ENCODE measurements around the gene UGT1A9. TPM values are rescaled to one million over a fixed set of nuclear protein-coding genes. Genes with fewer than 3 reads are reported as not detected.

The UGT1A9 gene
- total and polyA plus RNA-seq, 7 donors: 0.36 TPM; not detected in 6

DNA sequence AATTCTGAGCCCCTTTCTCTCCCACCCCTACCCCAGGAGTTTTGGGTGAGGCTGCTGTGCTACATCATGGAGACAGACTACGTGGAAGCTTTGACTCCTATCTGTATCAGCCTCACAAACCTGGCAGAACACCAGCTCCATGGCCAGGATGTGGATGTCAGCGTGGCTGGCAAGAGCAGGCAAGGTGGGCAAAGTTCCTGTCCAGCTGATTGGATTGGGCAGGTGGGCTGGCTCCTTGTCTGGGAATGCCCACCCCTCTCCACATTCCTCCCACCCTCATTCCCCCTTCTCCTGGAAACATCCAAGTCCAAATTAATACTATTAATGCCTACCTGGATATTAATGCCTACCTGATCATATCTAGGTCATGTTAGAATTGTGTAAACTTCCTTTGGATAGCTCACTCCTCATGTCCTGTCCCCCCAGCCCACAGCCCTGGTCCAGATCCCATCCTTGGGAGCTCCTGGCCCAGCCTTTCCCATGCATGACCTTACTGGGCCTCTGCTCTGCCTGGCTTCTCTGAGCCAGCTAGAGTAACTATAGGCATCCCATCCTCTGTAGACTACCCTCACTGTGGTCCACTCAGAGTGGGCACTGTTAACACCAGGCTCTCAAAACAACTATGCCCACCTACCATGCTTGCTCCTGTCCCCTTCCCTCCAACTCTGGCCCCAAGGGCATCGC is 130.6 kb downstream of the UGT1A9 start:
- Histone ChIP-seq H3K9me3 (no peaks in the 10 kb centered on the region), H3K4me3 (no peak overlapping the region), H3K27ac (no peak overlapping the region), H3K27me3 (no peaks in the 10 kb centered on the region), H3K4me1 (no peaks in the 10 kb centered on the region), H3K36me3 (no peaks in the 10 kb centered on the region)
- intact Hi-C loops (cut with DNase I): no loop called here
- DNase-seq: no peak
- WGBS, 2 donors: 78 to 82% methylated on average over 3 of the region's 3 CpGs
- TF ChIP-seq EP300 (IDR thresholded peaks at IDR 0.05) (no peak), POLR2A (IDR thresholded peaks at IDR 0.05) (no peak), POLR2AphosphoS5 (IDR thresholded peaks at IDR 0.05) (no peak)
- TF ChIP-seq, protein P1, sequence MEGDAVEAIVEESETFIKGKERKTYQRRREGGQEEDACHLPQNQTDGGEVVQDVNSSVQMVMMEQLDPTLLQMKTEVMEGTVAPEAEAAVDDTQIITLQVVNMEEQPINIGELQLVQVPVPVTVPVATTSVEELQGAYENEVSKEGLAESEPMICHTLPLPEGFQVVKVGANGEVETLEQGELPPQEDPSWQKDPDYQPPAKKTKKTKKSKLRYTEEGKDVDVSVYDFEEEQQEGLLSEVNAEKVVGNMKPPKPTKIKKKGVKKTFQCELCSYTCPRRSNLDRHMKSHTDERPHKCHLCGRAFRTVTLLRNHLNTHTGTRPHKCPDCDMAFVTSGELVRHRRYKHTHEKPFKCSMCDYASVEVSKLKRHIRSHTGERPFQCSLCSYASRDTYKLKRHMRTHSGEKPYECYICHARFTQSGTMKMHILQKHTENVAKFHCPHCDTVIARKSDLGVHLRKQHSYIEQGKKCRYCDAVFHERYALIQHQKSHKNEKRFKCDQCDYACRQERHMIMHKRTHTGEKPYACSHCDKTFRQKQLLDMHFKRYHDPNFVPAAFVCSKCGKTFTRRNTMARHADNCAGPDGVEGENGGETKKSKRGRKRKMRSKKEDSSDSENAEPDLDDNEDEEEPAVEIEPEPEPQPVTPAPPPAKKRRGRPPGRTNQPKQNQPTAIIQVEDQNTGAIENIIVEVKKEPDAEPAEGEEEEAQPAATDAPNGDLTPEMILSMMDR (IDR thresholded peaks at IDR 0.05): no peak

GRCh38 chr2:233803292-233803911 is 131.7 kb downstream of the UGT1A9 start:
- DNase-seq: no peak
- Histone ChIP-seq H3K27me3 (no peaks in the 10 kb centered on the region), H3K4me1 (no peaks in the 10 kb centered on the region), H3K4me3 (no peak overlapping the region), H3K9me3 (no peaks in the 10 kb centered on the region), H3K36me3 (no peaks in the 10 kb centered on the region), H3K27ac (no peak overlapping the region)
- intact Hi-C loops (cut with DNase I): no loop called here
- TF ChIP-seq EP300 (IDR thresholded peaks at IDR 0.05) (no peak), POLR2A (IDR thresholded peaks at IDR 0.05) (no peak), POLR2AphosphoS5 (IDR thresholded peaks at IDR 0.05) (no peak)
- TF ChIP-seq, protein P1 (IDR thresholded peaks at IDR 0.05): no peak
- 71 to 76% methylated on average over 2 of the region's 2 CpGs for WGBS, 2 donors

- DNase-seq: peak; percentile 43
- H3K9me3 ChIP-seq: no peaks in the 10 kb centered on the region
Observed at GRCh38 chr2:233803994-233804393, 132.3 kb downstream of the UGT1A9 start.

GRCh38 chr2:233807215-233807865 is 135.6 kb downstream of the UGT1A9 start:
- TF ChIP-seq POLR2A (IDR thresholded peaks at IDR 0.05) (no peak), POLR2AphosphoS5 (IDR thresholded peaks at IDR 0.05) (no peak), EP300 (IDR thresholded peaks at IDR 0.05) (no peak)
- TF ChIP-seq, protein P1 (IDR thresholded peaks at IDR 0.05): no peak
- WGBS, 2 donors: 74 to 80% methylated on average over 12 of the region's 12 CpGs
- H3K27ac ChIP-seq: no peak overlapping the region
- no peak overlapping the region for H3K4me3 ChIP-seq
- no peaks in the 10 kb centered on the region for H3K4me1 ChIP-seq
- H3K27me3 ChIP-seq: peaks cover 0 to 5% (median 0%) of the 10 kb centered on the region in 3 donors
- H3K36me3 ChIP-seq: no peaks in the 10 kb centered on the region
- no peaks in the 10 kb centered on the region for H3K9me3 ChIP-seq
- intact Hi-C loops (cut with DNase I): no loop called here
- DNase-seq: peak; percentile 46

More at GRCh38 chr2:233803994-233804393, 132.3 kb downstream of the UGT1A9 start:
- TF ChIP-seq, protein P1 (IDR thresholded peaks at IDR 0.05): no peak
- TF ChIP-seq EP300 (IDR thresholded peaks at IDR 0.05): no peak
- TF ChIP-seq POLR2A (IDR thresholded peaks at IDR 0.05): no peak
- no peak for TF ChIP-seq POLR2AphosphoS5 (IDR thresholded peaks at IDR 0.05)
- Histone ChIP-seq H3K27ac (no peak overlapping the region), H3K4me1 (no peaks in the 10 kb centered on the region), H3K4me3 (no peak overlapping the region), H3K27me3 (peaks cover 0 to 5% (median 0%) of the 10 kb centered on the region in 3 donors), H3K36me3 (no peaks in the 10 kb centered on the region)
- intact Hi-C loops (cut with DNase I): no loop called here
- WGBS, 2 donors: 66 to 75% methylated on average over 8 of the region's 8 CpGs
